Retina (tissue), 1 donor: ENCODE measurements around the gene ANTXRL.
A peak's percentile ranks its signal among the peaks of the same experiment; 100 is the strongest.
"Not testable (repeated sequence)": the region's sequence is repeated elsewhere in the genome, so short reads cannot be mapped to it uniquely, and the experiment has no call there.

Experiments
- DNase-seq: peaks from one replicate; pipeline ENCODE4 v3.0.0-alpha.2; 2016

The ANTXRL gene

GRCh38 chr10:46296641-46297141, 9.9 kb downstream of the ANTXRL start:
- no peak for DNase-seq

GRCh38 chr10:46297406-46298204, 10.8 kb downstream of the ANTXRL start:
- DNase-seq, result no peak

DNA sequence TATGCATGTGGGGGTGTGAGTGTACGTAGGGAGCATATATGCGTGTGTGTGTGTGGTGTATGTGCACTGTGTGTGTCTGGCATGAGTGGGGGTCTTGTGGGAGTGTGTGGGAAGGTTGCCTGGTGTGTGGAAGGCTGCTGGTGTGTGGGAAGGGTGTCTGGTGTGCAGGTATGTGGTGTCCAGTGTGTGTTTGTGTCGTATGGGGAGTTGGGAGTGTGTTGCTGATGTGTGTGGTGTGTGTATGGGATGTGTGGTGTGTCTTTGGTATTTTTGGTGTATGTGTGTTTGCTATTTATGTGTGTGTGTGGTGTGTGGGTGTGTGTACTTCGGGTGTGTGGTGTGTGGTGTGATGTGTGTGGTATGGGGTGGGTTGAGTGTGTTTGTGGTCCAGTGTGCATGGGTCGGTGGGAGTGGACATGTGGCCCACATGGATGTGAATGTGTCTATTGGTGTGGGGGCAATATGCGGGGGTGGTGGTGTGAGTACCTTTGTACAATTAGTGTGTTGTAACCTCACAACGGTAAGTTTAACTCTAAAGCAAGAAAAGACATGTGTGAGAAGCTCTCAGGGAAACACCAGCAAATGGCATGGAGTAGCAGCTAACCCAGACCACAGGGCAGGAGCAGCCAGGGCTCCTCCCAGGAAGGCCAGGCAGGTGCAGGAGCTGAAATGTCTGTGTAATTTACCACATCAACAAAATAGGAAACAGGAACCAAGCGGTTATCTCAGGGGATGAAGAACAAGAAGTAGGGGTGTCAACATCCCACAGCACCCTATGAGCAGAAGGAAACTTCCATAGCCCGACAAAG, 11.9 kb downstream of the ANTXRL start:
- no peak for DNase-seq

GRCh38 chr10:46299286-46299535, 12.4 kb downstream of the ANTXRL start:
- DNase-seq, result no peak

DNA sequence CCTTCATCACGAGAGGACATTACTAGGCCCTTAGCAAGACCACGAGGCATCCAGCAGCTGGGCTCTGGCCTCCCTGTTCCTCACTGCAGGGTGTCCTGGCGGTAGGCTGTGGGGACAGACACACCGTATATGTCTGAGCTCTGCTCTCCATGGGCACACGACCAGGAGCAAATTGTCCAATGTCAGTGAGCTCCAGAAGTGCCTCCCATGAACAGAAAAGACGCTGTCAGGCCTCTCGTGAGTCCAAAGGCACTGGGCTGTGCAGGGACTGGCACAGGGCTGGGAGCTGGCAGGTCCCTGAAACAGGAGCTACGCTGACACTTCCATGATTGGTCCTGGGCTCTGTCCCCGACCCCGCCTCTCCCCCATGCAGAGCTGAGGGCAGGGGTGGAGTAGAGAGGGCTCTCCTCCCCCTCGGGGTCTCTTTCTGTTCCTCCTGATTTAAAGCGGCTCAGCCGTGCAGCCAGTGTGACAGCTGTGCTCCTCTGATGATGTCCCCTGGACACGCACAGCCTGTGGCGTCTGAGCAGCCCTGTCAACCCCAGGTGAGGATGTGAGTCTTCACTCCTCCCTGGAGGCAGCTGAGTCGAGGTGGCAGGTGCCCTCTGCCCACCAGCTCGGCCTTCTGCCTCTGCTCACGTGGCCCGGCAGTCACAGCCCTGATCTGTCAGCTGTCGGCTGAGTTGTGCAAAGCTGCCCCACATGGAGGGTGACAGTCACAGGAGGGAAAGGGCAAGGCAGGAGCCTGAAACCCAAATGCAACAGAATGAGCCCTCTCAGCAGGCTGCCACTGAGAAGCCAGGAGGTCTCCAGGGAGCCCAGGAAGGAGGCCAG, 13.0 kb downstream of the ANTXRL start:
- peak; percentile 78 for DNase-seq

GRCh38 chr10:46300370-46300711, 13.5 kb downstream of the ANTXRL start:
- DNase-seq, result not testable (repeated sequence)

DNA sequence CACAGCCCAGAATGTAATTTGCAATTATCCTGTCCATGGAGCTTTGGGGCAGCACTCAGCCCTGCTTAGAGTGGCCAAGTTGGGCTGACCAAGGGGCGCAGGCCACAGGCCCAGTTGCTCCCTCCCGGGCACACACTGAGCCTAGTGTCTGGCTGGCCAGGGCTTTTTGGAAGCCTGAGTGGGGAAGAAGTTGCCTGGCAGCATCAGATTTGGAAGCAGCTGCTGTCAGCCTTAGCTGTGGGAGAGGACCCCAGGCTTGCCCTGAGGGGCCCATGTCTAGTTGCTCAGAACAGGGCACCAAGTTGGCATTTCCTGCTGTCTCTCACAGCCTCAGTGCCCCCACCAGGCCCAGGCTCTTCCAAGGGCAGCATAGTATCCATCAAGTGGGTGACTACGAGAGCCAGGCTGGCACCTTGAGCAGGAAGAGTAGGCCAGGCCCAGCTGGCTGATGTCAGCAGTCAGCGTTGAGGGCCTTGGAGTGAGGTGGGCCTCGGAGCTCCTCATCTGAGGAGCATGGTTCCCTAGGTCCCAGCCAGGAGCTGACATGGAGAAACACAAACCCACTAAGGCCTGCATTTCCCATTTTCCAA, 14.4 kb downstream of the ANTXRL start:
- no peak for DNase-seq

- no peak for DNase-seq
Measured at GRCh38 chr10:46301721-46302479, 15.1 kb downstream of the ANTXRL start.

GRCh38 chr10:46302765-46303352, 16.1 kb downstream of the ANTXRL start:
- not testable (repeated sequence) for DNase-seq

- DNase-seq, result no peak
Measured at GRCh38 chr10:46304062-46304461, 17.3 kb downstream of the ANTXRL start.

DNA sequence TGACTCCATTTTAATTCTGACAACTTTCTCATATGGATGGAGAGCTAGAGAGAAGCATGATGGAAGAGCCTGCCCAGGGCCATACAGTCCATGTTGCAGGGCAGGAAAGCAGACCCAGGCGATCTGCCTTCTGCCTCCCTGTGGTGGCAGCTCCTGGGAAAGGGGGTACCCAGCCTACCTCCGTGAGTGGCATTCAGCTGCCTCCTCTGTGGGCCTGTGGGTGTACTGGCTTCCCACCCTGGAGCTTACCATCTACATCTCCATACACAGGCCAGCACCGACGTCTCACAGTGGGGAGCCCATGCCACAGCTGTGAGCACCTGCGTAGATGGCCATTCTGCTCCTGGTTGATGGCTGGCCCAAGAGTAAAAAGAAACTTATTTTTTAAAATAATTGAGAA, 17.9 kb downstream of the ANTXRL start:
- DNase-seq, result not testable (repeated sequence)

GRCh38 chr10:46305079-46305818, 18.5 kb downstream of the ANTXRL start:
- no peak for DNase-seq

GRCh38 chr10:46305986-46306385, 19.2 kb downstream of the ANTXRL start:
- DNase-seq, result no peak

DNA sequence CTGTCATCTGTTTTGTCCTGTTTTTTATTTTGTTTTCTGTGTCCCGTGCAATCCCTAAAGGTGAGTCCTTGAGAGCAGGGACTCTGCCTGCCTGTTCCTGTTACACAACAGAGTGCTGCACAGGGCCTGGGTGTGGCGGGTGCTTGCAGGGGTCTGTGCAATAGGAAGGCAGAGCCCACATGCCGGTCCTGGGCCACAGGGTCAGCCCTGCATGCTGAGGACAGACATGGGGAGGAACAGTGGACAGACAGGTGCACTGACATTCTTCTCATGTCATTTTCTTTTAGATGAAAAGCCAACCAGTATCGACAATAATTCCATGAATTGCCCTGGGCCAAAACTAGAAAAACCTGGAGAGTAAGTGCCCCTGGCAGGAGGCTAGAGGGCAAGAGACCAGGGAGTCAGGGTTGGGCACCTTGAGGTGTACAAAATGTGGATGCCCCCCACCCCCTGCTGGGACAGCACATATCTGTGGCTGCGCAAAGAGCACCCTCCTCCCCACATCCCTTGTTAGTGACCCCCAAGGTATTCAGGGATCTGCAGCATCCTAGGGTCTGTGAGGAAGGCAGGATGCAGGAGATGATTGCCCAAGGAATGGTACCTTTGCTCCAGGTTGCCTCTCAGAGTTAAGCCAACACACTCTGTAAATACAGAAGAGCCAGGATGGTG, 19.9 kb downstream of the ANTXRL start:
- no peak for DNase-seq

DNA sequence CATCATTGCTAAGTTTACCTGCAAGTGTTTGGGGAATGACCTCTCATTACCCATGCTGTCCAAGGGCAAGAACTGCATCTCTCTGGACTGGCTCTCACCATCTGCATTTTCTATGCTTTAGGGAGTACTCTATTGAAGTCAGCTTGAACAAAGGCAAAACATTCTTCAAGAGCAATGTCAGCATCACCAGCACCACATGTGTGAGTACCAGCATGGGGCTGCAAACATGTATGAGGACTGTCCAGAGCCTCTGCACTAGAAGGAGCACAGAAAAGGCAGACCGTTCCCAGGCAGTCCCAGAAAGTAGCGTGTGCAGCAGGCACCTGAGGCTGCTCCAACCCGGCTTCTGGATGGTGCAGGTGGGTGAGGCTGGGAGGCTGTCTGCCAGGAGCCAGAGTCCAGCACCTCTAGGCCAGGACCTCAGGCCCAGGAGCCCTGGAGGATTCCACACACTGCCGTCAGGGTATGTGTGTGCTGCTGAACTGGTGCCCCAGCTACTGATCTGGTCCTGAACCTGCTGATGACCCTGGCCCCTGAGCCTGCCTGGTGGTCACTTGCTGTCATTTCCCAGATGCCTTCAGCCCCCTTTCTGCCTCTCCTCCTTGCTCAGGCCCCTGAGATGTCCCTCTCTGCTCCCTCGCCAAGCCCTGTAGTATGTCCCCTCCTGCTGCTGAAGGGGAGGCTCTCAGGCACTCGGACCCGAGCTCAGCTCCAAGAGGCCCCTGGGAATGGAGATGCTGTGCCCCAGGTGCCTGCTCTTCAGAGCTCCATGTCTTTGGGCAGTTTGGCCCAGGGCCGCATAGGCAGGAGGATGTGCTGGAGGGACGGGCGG, 20.7 kb downstream of the ANTXRL start:
- no peak for DNase-seq

DNA sequence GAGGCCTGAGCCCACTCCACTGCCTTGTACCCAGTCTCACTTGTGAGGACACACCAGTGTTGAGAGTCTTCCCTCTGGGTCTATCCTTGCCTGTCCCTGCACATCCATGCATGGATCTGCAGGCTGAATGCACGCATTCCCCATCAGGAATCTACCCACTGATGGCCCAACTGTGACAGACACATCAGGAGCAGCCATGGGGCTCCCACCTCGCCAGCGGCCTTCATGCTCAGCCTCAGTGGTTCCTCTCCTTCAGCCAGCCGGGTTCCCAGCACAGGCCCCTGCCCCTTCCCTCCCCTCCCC, 21.3 kb downstream of the ANTXRL start:
- DNase-seq, result no peak

- no peak for DNase-seq
Measured at GRCh38 chr10:46308666-46309450, 22.1 kb downstream of the ANTXRL start.

DNA sequence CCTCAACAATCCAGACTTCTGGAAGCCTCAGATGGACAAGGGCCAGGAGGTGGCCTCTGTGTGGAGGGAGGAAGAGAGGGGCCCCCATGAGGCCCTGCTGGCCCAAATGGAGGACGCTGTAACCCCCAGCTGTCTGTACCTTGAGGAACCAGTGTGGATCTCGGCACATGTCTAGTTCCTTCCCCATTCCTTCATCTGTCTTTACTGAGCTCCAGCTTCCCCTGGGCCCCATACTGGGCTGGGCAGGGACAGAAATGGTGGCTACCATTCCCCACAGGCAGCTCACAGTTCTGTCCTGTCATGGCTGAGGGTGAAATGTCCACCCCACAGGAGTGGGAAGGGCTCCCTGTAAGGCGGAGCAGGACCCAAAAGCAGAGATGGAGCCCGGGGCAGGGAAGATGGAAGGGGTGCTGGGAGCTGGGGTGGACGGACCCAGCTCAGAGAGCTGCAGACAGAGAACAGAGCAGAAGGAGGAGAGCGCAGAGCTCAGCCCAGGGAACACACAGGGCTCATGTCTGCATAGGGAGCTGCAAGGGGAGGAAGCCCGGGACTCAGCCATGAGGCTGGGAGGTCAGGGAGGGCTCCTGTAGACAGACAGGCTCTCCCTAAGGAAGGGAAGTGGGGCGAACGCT, 22.8 kb downstream of the ANTXRL start:
- DNase-seq, result no peak

DNA sequence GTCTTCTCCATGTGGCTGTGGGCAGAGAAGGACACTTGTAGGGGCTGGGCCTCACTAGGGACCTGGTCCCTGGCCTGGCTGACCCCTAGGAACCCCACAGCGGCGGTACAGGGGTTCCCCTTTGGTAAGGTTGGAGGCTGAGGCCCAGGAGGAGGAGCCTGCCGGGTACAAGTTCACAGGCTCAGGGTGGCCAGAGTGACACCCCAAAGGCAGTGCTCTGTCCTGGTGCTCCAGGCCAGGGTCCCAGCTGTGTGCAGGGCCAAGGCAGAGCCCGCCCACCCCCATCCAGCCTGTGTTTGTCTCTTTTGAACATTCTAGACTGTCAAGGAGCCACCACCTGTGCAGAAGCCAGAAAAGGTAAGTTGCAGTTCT, 23.3 kb downstream of the ANTXRL start:
- no peak for DNase-seq
